ENCODE data around the gene TSPAN19.
A peak's percentile ranks its signal among the peaks of the same experiment; 100 is the strongest.
"Not testable (repeated sequence)": the region's sequence is repeated elsewhere in the genome, so short reads cannot be mapped to it uniquely, and the experiment has no call there.

The TSPAN19 gene

GRCh38 chr12:85036234-85036707, at the start of gene TSPAN19, which contains the start of gene LRRIQ1:
Gene TSPAN19, minus strand, starts transcription at chr12:85036277. Its CDS starts 6,331 bp downstream, at chr12:85029946.
Gene LRRIQ1, plus strand, starts transcription at chr12:85036351. Its CDS starts 1,826 bp downstream, at chr12:85038177.
- no peak for DNase-seq

GRCh38 chr12:85085066-85085465, 49.0 kb upstream of the TSPAN19 start:
- no peak for DNase-seq

- peak; percentile 21 for DNase-seq
These were observed 40.8 kb upstream of the TSPAN19 start for GRCh38 chr12:85076688-85077430.

- no peak for DNase-seq
These were observed 36.7 kb upstream of the TSPAN19 start for GRCh38 chr12:85072826-85073225.

- no peak for DNase-seq
These were observed 29.9 kb upstream of the TSPAN19 start for GRCh38 chr12:85065837-85066482.

DNA sequence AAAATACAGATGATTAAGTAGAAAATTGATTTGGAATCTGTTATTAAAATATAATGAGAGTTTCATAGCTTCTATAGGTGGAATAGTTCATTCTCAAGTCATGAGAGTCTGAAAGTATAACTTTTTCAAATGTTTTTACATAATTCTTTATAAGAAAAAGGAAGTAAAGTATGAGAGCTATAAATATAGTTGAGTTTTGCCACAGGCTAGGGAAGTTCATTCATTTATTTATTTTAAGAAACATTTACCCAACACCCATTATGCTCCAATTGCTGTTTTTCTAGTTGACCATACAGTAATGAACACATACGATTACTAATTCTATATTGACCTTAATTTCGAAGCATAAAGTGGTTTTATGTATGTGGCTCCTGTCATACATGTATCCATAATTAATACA, 24.8 kb upstream of the TSPAN19 start:
- no peak for DNase-seq

DNA sequence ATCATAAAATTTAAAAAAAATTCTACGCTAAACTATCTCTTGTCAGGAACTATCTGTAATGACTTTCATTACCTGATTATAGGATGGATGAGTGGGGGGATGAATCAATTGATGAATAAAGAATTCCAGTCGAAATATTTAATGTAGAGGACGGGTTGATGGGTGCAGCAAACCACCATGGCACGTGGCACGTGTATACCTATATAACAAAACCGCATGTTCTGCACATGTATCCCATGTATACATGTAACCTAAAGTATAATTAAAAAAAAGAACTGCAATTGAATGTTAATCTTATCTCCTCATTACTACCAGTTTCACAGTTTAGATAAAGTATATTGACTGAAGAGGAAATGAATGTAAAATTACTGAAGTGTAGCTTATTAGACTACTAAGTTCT, 23.5 kb upstream of the TSPAN19 start:
- DNase-seq: no peak

GRCh38 chr12:85058339-85058738, 22.3 kb upstream of the TSPAN19 start:
- no peak for DNase-seq

DNA sequence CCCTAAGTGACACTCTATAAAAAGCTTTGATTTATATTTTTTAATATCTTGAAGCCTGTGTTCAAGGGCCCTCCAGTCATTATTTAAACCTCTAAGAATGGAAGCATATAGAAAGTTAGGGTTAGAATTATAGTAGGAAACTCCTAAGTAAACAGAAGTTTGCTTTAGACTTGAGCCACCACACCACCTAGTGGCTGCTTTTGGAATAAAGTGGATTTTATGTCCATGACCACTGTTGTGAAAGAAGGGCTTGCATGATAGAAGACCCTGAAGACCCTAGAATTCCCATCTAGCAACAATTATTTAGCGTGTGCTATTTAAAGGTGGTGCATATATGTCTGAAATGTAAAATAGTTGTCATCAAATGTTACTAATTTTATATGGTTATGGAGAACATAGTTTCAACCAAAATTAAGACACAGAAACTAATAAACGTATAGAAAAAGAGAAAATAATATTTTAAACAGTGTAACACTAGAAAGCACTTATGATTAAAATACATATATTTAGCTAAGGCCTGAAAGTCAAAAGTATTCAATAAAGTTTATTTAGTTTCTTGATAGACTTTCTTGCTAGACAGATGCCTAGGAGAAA, 21.4 kb upstream of the TSPAN19 start:
- no peak for DNase-seq

DNA sequence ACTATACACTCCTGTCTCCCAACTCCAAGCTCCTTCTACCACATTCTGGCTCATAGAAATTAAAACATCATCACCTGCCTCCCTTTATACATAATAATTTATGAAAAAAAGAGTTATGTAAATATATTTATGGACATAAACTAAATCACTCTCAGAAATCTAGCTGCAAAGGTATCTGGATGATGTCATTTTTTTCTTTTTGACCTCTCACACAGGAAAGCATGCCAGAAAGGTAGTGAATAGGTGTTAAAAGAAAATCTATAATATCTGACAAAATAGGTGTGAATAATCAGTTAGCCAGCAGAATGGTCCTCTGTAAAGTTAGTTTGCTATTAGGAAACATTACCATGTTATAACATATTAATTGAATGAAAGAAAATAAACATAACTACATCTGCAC, 7.8 kb upstream of the TSPAN19 start:
- no peak for DNase-seq

DNA sequence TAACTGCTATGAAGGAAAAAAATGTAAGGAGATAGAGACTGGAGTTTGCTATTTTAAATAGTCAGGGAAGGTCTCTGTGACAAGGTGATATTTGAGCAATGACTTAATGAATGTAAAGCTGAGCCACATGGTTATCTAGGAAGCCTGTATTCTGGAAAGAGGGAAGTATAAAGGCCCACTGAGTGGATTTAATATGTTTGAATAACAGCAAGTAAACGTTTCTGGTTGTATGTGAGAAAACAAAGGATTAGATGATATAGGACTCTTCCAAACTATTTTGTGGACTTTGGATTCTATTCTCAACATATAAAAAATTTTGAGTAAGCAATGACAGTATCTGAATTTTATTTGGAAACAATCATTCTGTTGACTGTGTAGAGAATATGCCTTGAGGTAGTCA, 5.3 kb upstream of the TSPAN19 start:
- DNase-seq: no peak

DNA sequence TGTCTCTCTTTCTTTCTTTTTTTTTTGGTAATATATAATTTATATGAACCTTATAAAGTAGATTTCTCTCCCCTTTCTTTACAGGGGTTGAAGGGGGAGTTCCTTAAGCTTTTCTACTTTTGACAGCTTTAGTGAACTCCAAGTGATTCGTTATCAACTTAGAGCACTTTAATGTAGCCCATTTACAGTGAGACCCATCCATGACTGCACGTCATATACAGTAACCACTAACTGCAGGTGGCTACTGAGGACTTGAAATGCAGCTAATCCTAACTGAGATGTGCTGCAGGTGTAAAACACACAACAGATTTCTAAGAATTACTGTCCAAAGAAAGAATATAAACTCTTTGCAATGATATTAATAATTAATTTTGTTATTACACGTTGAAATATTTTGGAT, 656 bp upstream of the TSPAN19 start:
- no peak for DNase-seq

DNA sequence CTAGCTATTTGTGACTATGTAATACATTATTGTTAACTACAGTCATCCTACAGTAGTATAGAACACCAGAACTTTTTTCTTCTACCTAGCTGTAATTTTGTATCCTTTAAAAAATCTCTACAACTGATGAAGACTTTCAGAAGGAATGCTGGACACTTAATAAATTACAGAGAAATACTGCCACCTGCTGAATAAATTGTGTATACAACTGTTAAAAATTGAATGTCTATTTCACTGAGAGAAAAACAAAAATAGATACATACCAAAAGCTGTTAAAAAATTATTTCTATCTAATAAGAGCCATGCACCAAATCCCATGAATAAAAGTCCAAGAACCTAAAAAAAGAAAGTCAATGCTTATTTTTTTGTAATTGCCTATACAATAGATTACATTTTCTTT, 6.6 kb downstream of the TSPAN19 start:
- no peak for DNase-seq

DNA sequence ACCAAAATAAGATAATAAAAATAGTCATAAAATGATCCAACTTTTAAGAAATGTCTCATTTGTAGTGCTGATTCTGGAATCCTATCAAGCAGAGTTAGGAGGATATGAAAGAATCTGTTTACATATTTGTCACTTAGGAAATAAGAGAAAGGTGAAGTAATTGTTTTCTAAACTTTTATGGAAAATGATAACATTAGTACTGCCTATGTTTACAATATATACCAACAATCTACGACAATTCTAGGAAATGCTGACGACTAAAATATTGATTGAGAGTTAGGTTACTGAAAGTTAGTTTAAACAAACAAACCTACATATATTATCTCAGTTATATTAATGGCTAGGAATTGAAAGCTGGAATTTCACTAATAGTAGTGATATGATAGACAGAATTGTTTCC, 18.0 kb downstream of the TSPAN19 start:
- no peak for DNase-seq

GRCh38 chr12:85017618-85018017, 18.5 kb downstream of the TSPAN19 start:
- DNase-seq: no peak

- DNase-seq: no peak
These were observed 18.9 kb downstream of the TSPAN19 start for GRCh38 chr12:85017133-85017532.

DNA sequence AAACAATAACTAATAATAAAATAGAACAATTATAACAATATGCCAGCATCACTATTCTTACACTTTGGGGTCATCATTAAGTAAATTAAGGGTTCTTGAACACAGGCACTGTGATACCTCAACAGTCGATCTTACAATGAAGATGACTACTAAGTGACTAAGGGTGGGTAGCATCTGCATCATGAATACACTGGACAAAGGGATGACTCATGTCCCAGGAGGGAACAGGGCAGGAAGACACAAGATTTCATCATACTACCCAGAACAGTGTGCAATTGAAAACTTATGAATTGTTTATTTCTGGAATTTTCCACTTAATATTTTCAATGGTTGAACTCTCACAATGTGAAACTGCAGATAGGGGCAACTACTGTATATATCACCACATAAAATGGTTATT, 19.7 kb downstream of the TSPAN19 start:
- no peak for DNase-seq

DNA sequence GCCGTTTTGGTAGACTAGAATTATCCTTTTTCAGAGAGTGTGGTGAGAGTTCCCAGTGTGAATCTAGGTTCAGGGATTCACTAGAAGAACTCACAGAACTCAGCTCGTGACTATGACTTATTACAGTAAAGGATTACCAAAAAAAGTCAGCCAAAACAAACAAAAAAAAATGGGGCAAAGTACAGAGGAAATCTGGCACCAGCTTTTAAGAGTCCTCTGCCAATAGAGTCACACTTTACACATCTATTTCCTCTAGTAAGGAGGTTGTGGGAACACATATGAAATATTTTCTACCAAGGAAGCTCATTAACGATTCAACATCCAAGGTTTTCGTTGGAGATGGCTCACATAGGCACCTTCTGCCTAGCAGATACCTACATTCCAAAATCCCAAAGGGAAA, 28.2 kb downstream of the TSPAN19 start:
- DNase-seq: no peak

- DNase-seq: no peak
These were observed 29.9 kb downstream of the TSPAN19 start for GRCh38 chr12:85006206-85006605.

DNA sequence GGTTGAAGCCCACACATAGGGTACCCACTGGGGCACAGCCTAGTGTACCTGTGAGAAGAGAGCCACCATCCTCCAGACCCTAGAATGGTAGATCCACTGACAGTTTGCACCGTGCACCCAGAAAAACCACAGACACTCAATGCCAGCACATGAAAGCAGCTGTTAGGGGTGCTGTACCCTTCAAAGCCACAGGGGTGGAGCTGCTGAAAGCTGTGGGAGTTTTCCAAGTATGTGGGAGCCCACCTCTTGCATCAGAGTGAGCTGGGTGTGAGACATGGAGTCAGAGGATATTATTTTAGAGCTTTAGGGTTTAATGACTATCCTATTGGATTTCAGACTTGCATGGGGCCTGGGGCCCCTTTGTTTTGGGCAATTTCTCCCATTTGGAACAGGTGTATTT, 30.5 kb downstream of the TSPAN19 start:
- no peak for DNase-seq

DNA sequence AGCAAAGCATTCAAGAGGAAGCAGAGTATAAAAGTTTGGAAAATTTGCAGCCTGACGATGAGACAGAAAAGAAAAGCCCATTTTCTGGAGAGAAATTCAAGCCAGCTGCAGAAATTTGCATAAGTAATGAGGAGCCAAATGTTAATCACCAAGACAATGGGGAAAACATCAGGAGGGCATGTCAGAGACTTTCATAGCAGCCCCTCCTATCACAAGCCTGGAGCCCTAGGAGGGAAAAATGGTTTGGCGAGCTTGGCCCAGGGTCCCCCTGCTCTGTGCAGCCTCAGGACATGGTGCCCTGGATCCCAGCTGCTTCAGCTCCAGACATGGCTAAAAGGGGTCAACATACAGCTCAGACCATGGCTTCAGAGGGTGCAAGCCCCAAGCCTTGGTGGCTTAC, 31.0 kb downstream of the TSPAN19 start:
- not testable (repeated sequence) for DNase-seq

GRCh38 chr12:85004204-85004603, 31.9 kb downstream of the TSPAN19 start:
- DNase-seq: no peak

- no peak for DNase-seq
These were observed 33.2 kb downstream of the TSPAN19 start for GRCh38 chr12:85002778-85003296.

GRCh38 chr12:85000729-85001128, 35.3 kb downstream of the TSPAN19 start:
- no peak for DNase-seq

Data from GF-D8 (cell line).